NCI-H748 treated with DMSO at 0.1 percent for 48 hours (cell line): ENCODE measurements around the gene CDK5.
A peak's percentile ranks its signal among the peaks of the same experiment; 100 is the strongest.
"Not testable (repeated sequence)": the region's sequence is repeated elsewhere in the genome, so short reads cannot be mapped to it uniquely, and the experiment has no call there.

Source experiments
- DNase-seq: peaks from one replicate; lab custom pipeline; 2025; lab: John Stamatoyannopoulos, UW

Gene CDK5

GRCh38 chr7:151033864-151034249 is 23.8 kb downstream of the CDK5 start:
- DNase-seq: no peak

- DNase-seq: no peak
Observed at GRCh38 chr7:151032936-151033863, 24.5 kb downstream of the CDK5 start.

GRCh38 chr7:151031011-151031410 is 26.7 kb downstream of the CDK5 start:
- DNase-seq: no peak

GRCh38 chr7:151028948-151029501 is 28.7 kb downstream of the CDK5 start:
- DNase-seq: no peak

GRCh38 chr7:151028131-151028947 is 29.4 kb downstream of the CDK5 start, which contains the start of gene ABCB8:
ABCB8 (plus strand) TSS chr7:151028450; CDS start chr7:151028516, 66 bp downstream.
- DNase-seq: peak; percentile 96

- not testable (repeated sequence) for DNase-seq
Observed at GRCh38 chr7:151027728-151028130, 30.0 kb downstream of the CDK5 start.

GRCh38 chr7:151026771-151027727 is 30.6 kb downstream of the CDK5 start:
- DNase-seq: not testable (repeated sequence)

GRCh38 chr7:151025924-151026671 is 31.6 kb downstream of the CDK5 start:
- DNase-seq: no peak

- no peak for DNase-seq
Observed at GRCh38 chr7:151024435-151025056, 33.2 kb downstream of the CDK5 start, which contains the start of gene ATG9B. ATG9B (minus strand) TSS chr7:151024494; CDS start chr7:151024423, 71 bp downstream.

- DNase-seq: no peak
Observed at GRCh38 chr7:151023232-151023631, 34.5 kb downstream of the CDK5 start.

GRCh38 chr7:151020231-151020630 is 37.5 kb downstream of the CDK5 start:
- DNase-seq: no peak

- DNase-seq: no peak
Observed at GRCh38 chr7:151019130-151019447, 38.6 kb downstream of the CDK5 start.

- no peak for DNase-seq
Observed at GRCh38 chr7:151018421-151019129, 39.1 kb downstream of the CDK5 start.

- no peak for DNase-seq
Observed at GRCh38 chr7:151017953-151018420, 39.7 kb downstream of the CDK5 start.

- DNase-seq: no peak
Observed at GRCh38 chr7:151017370-151017952, 40.2 kb downstream of the CDK5 start.

- DNase-seq: no peak
Observed at GRCh38 chr7:151016942-151017341, 40.8 kb downstream of the CDK5 start.

GRCh38 chr7:151016505-151016904 is 41.2 kb downstream of the CDK5 start:
- DNase-seq: no peak

- DNase-seq: no peak
Observed at GRCh38 chr7:151015967-151016366, 41.7 kb downstream of the CDK5 start.

- DNase-seq: no peak
Observed at GRCh38 chr7:151014950-151015349, 42.7 kb downstream of the CDK5 start.
